SK-N-SH treated with all-trans-retinoic acid at 6 μM for 48 hours (cell line): ENCODE results near the gene SNX9.

Experiments used
- ARNTL ChIP-seq: fragments of 450-650 bp; formaldehyde crosslinking; IDR thresholded peaks from 2 replicates; pipeline ENCODE4 v1.5.0; 2020; ENCODE audit warnings: low read depth, mild to moderate bottlenecking, moderate library complexity, borderline replicate concordance
- ESRRG ChIP-seq: fragments of 250-450 bp; sonication (Bioruptor Pico); IDR thresholded peaks from 2 replicates; pipeline ENCODE4 v1.6.1; 2021; ENCODE audit warnings: mild to moderate bottlenecking
- ISL1 ChIP-seq: fragments of 250-450 bp; sonication (Bioruptor Pico); IDR thresholded peaks from 2 replicates; pipeline ENCODE4 v2.1.2; 2022; ENCODE audit warnings: mild to moderate bottlenecking, moderate library complexity
- RARB ChIP-seq: fragments of 250-450 bp; sonication (Bioruptor Pico); IDR thresholded peaks from 2 replicates; pipeline ENCODE4 v1.8.0; 2021; ENCODE audit warnings: mild to moderate bottlenecking, moderate library complexity
- SNAI2 ChIP-seq: fragments of 250-450 bp; sonication (Bioruptor Pico); IDR thresholded peaks from 2 replicates; pipeline ENCODE4 v1.5.0; 2020; ENCODE audit warnings: mild to moderate bottlenecking, moderate library complexity
- TOX ChIP-seq: fragments of 250-450 bp; sonication (Bioruptor Pico); IDR thresholded peaks from 2 replicates; pipeline ENCODE4 v1.8.0; 2021; ENCODE audit warnings: mild to moderate bottlenecking, moderate library complexity, borderline replicate concordance
- ZNF70 ChIP-seq: fragments of 450-650 bp; formaldehyde crosslinking; IDR thresholded peaks from 2 replicates; pipeline ENCODE4 v1.5.0; 2020; ENCODE audit warnings: mild to moderate bottlenecking, moderate library complexity
- TF ChIP-seq, protein P1 (sequence below): fragments of 250-450 bp; sonication (Bioruptor Pico); IDR thresholded peaks from 2 replicates; pipeline ENCODE4 v1.8.0; 2021; ENCODE audit warnings: low read depth, mild to moderate bottlenecking, moderate library complexity, borderline replicate concordance
- TF ChIP-seq, protein P2 (sequence below): fragments of 250-450 bp; sonication (Bioruptor Pico); IDR thresholded peaks from 2 replicates; pipeline ENCODE4 v1.5.1; 2020; ENCODE audit warnings: low read depth, mild to moderate bottlenecking, moderate library complexity
- TF ChIP-seq, protein P3 (sequence below): fragments of 250-450 bp; sonication (Bioruptor Pico); IDR thresholded peaks from 2 replicates; pipeline ENCODE4 v1.8.0; 2020; ENCODE audit warnings: mild to moderate bottlenecking, moderate library complexity, borderline replicate concordance
- TF ChIP-seq, protein P4 (sequence below): fragments of 250-450 bp; sonication (Bioruptor Pico); IDR thresholded peaks from 2 replicates; pipeline ENCODE4 v1.5.0; 2020; ENCODE audit warnings: mild to moderate bottlenecking, moderate library complexity

DNA sequence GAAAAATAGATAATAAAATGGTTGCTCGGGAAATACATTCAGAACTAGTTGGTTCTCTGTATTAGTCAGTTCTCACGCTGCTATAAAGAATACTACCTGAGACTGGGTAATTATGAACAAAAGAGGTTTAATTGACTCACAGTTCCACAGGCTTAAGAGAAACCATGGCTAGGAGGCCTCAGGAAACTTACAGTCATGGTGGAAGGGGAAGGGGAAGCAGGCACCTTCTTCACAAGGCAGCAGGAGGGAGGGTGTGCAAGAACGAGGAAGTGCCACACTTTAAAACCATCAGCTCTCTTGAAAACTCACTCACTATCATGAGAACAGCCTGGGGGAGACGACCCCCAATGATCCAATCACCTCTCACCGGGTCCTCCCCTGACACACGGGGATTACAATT, 24.2 kb upstream of the SNX9 start:
- TF ChIP-seq RARB (CRISPR knock-in tag) (no peak), ESRRG (CRISPR knock-in tag) (no peak), ISL1 (CRISPR knock-in tag) (no peak), ARNTL (CRISPR knock-in tag) (no peak), TOX (CRISPR knock-in tag) (no peak), ZNF70 (CRISPR knock-in tag) (no peak), SNAI2 (no peak)
- TF ChIP-seq, protein P1, sequence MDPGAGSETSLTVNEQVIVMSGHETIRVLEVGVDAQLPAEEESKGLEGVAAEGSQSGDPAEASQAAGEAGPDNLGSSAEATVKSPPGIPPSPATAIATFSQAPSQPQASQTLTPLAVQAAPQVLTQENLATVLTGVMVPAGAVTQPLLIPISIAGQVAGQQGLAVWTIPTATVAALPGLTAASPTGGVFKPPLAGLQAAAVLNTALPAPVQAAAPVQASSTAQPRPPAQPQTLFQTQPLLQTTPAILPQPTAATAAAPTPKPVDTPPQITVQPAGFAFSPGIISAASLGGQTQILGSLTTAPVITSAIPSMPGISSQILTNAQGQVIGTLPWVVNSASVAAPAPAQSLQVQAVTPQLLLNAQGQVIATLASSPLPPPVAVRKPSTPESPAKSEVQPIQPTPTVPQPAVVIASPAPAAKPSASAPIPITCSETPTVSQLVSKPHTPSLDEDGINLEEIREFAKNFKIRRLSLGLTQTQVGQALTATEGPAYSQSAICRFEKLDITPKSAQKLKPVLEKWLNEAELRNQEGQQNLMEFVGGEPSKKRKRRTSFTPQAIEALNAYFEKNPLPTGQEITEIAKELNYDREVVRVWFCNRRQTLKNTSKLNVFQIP, result no peak
- TF ChIP-seq, protein P2, sequence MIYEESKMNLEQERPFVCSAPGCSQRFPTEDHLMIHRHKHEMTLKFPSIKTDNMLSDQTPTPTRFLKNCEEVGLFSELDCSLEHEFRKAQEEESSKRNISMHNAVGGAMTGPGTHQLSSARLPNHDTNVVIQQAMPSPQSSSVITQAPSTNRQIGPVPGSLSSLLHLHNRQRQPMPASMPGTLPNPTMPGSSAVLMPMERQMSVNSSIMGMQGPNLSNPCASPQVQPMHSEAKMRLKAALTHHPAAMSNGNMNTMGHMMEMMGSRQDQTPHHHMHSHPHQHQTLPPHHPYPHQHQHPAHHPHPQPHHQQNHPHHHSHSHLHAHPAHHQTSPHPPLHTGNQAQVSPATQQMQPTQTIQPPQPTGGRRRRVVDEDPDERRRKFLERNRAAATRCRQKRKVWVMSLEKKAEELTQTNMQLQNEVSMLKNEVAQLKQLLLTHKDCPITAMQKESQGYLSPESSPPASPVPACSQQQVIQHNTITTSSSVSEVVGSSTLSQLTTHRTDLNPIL, result no peak
- TF ChIP-seq, protein P3, sequence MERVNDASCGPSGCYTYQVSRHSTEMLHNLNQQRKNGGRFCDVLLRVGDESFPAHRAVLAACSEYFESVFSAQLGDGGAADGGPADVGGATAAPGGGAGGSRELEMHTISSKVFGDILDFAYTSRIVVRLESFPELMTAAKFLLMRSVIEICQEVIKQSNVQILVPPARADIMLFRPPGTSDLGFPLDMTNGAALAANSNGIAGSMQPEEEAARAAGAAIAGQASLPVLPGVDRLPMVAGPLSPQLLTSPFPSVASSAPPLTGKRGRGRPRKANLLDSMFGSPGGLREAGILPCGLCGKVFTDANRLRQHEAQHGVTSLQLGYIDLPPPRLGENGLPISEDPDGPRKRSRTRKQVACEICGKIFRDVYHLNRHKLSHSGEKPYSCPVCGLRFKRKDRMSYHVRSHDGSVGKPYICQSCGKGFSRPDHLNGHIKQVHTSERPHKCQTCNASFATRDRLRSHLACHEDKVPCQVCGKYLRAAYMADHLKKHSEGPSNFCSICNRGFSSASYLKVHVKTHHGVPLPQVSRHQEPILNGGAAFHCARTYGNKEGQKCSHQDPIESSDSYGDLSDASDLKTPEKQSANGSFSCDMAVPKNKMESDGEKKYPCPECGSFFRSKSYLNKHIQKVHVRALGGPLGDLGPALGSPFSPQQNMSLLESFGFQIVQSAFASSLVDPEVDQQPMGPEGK (CRISPR knock-in tag), result no peak
- TF ChIP-seq, protein P4, sequence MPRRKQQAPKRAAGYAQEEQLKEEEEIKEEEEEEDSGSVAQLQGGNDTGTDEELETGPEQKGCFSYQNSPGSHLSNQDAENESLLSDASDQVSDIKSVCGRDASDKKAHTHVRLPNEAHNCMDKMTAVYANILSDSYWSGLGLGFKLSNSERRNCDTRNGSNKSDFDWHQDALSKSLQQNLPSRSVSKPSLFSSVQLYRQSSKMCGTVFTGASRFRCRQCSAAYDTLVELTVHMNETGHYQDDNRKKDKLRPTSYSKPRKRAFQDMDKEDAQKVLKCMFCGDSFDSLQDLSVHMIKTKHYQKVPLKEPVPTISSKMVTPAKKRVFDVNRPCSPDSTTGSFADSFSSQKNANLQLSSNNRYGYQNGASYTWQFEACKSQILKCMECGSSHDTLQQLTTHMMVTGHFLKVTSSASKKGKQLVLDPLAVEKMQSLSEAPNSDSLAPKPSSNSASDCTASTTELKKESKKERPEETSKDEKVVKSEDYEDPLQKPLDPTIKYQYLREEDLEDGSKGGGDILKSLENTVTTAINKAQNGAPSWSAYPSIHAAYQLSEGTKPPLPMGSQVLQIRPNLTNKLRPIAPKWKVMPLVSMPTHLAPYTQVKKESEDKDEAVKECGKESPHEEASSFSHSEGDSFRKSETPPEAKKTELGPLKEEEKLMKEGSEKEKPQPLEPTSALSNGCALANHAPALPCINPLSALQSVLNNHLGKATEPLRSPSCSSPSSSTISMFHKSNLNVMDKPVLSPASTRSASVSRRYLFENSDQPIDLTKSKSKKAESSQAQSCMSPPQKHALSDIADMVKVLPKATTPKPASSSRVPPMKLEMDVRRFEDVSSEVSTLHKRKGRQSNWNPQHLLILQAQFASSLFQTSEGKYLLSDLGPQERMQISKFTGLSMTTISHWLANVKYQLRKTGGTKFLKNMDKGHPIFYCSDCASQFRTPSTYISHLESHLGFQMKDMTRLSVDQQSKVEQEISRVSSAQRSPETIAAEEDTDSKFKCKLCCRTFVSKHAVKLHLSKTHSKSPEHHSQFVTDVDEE (CRISPR knock-in tag), result no peak
